ENCODE measurements around the gene SLC8A2. TPM values are rescaled to one million over a fixed set of nuclear protein-coding genes. Genes with fewer than 3 reads are reported as not detected.

SLC8A2 gene
- total and polyA plus RNA-seq, 2 of the 8 experiments (the other 6 are each of a cell fraction or from before 2014, with no cell fraction given), result 7.3 to 12.4 TPM

DNA sequence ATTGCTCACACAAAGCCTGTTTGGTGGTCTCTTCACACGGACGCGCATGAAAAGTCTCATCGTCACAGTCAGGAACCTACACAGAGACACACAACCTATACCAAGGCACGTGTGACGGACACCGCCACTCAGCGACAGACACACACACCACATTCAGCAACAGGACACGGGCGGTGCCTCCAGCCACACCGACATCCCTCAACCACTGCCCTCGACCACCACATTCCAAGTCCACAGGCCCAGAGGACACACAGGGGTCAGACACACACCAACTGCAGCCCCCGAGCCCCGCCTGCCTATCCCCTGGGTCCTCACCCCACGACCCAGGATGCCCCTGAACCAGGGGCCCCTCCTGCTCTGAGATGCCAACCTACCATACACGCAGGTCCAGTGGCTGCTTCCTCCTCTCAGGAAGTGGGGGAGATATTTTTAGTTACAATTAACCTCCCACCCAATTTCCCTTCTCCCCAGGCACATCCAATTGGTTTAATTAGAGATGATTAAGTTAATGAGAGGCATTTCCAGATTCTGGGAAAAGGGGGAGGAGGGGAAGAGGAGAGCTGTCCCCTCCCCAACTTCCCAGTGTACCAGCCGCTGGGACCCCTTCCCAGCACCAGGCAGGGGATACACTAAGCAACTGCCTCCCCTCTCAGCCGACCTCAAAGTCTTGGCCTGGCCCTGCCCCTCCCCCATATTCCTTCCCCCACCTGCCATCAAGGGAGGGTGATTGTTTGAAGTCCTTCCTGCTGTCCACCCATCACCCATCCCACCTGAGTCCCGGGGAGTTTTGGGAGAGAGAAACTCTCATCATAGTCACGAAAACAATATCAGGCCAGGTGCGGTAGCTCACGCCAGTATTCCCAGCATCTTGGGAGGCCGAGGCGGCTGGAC lies 72.7 kb downstream of the SLC8A2 start:
- Histone ChIP-seq H2BK20ac (ENCODE audit: low read length) (peak overlapping the region; percentile 51; the same call in 1 of the 2 replicates), H3K27me3 (replicated peaks in 1 of 4; ENCODE audit: control insufficient read depth in 3 of 4, extremely low read depth in 1 of 4, insufficient read depth in 3 of 4, low read length in 3 of 4) (no peaks in the 10 kb centered on the region), H3K27ac (ENCODE audit: low read depth, low read length) (peak overlapping the region; percentile 75), H3K79me2 (ENCODE audit: control insufficient read depth in 1 of 2, insufficient read depth in 2 of 2, low read length in 2 of 2) (no peaks in the 10 kb centered on the region), H2AK5ac (ENCODE audit: low read depth, low read length) (peak overlapping the region; percentile 100), H3K36me3 (ENCODE audit: control insufficient read depth in 2 of 4, insufficient read depth in 4 of 4, low read length in 3 of 4) (no peaks in the 10 kb centered on the region), H2BK12ac (ENCODE audit: low read depth, low read length) (peak overlapping the region; percentile 100), H3K56ac (replicated peaks; ENCODE audit: insufficient read length, low read depth, low read length) (no peak overlapping the region), H2BK5ac (ENCODE audit: low read depth, low read length) (peak overlapping the region; percentile 97), H3K4me3 (ENCODE audit: extremely low read depth in 1 of 4, insufficient read depth in 2 of 4, low read depth in 3 of 4, low read length in 4 of 4) (no peak overlapping the region; a peak in 1 of 8 replicates), H3K14ac (ENCODE audit: insufficient read length) (no peak overlapping the region), H3K9ac (replicated peaks in 1 of 4; ENCODE audit: extremely low read depth in 1 of 4, low read depth in 3 of 4, low read length in 3 of 4) (peak overlapping the region in 1 of 4 experiments; percentile 54; a peak in 1 of 7 replicates), H2AFZ (ENCODE audit: low read length) (peak overlapping the region; percentile 20; the same call in 1 of the 2 replicates), H4K20me1 (replicated peaks in 1 of 2; ENCODE audit: control insufficient read depth in 1 of 2, insufficient read depth in 2 of 2, low read length in 2 of 2) (no peaks in the 10 kb centered on the region), H2BK15ac (ENCODE audit: low read length) (peak overlapping the region; percentile 65; the same call in 1 of the 2 replicates), H3K23ac (ENCODE audit: insufficient read length) (no peak overlapping the region), H3K4me1 (replicated peaks in 1 of 4; ENCODE audit: control insufficient read depth in 3 of 4, insufficient read depth in 4 of 4, low read length in 3 of 4) (peaks cover 5 to 9% (median 8%) of the 10 kb centered on the region in 4 experiments), H4K91ac (replicated peaks; ENCODE audit: insufficient read length, low read length) (peak overlapping the region; percentile 100), H4K5ac (ENCODE audit: insufficient read length, low read depth, low read length) (no peak overlapping the region), H3K18ac (ENCODE audit: extremely low read depth, low read length) (peak overlapping the region; percentile 99), H3K4me2 (ENCODE audit: insufficient read depth in 1 of 2, low read depth in 2 of 2, low read length in 2 of 2) (peak overlapping the region; percentile 22 to 27), H3K79me1 (ENCODE audit: low read depth, low read length) (no peaks in the 10 kb centered on the region), H3K9me3 (ENCODE audit: insufficient read depth in 2 of 2, low read depth in 1 of 2, low read length in 1 of 2) (no peaks in the 10 kb centered on the region), H3K4ac (replicated peaks; ENCODE audit: insufficient read length, low read depth, low read length) (peak overlapping the region; percentile 100), H3K23me2 (ENCODE audit: low read depth, low read length) (no peaks in the 10 kb centered on the region; the same call in 1 of the 2 replicates), H4K8ac (ENCODE audit: extremely low read depth, insufficient read depth, low read length) (peak overlapping the region; percentile 66), H2BK120ac (replicated peaks; ENCODE audit: low read depth, low read length) (peak overlapping the region; percentile 92)
- DNase-seq (ENCODE audit: low read depth in 1 of 2, low spot score in 2 of 2) (no peak), FAIRE-seq (peak; percentile 79)
- 66% methylated on average over 24 of the region's 24 CpGs; no CpG with 5 or more reads in 1 of the 2 experiments for WGBS, 2 experiments (ENCODE audit: extremely low coverage in 1 of 2, insufficient coverage in 1 of 2, insufficient read length in 1 of 2, insufficient replicate concordance in 2 of 2, low coverage in 1 of 2, low lambda C conversion rate in 2 of 2, missing lambda C conversion rate in 1 of 2)
- ChIA-PET CTCF (ENCODE audit: partially characterized antibody) (interaction anchor here (1.3 to 4.3 kb wide), 3 partner anchors 8 to 118 kb away, joined by 3 to 32 read pairs (median 3); no protein-coding TSS in a partner anchor), POLR2A (ENCODE audit: partially characterized antibody) (interaction anchor here (0.6 to 2.8 kb wide), 5 partner anchors 7 to 765 kb away, joined by 3 to 9 read pairs (median 3); no protein-coding TSS in a partner anchor)
- TF ChIP-seq, protein P1, sequence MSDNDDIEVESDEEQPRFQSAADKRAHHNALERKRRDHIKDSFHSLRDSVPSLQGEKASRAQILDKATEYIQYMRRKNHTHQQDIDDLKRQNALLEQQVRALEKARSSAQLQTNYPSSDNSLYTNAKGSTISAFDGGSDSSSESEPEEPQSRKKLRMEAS (IDR thresholded peaks at IDR 0.05), result no peak
- TF ChIP-seq EGR1 (IDR thresholded peaks at IDR 0.05; ENCODE audit: borderline replicate concordance, low read depth, low read length) (no peak), PHF8 (conservative IDR thresholded peaks at IDR 0.05; ENCODE audit: low read depth, low read length) (no peak), NANOG (IDR thresholded peaks at IDR 0.05; ENCODE audit: insufficient read depth, low read depth, low read length, poor library complexity, severe bottlenecking) (no peak), CEBPB (IDR thresholded peaks at IDR 0.05; ENCODE audit: low read depth, low read length) (no peak), KDM4A (IDR thresholded peaks at IDR 0.05; ENCODE audit: low read depth, low read length, severe bottlenecking) (no peak), RXRA (IDR thresholded peaks at IDR 0.05; ENCODE audit: insufficient read depth, low read depth, low read length) (no peak), BCL11A (IDR thresholded peaks at IDR 0.05; ENCODE audit: low read depth in 2 of 2, low read length in 2 of 2) (no peak), SRF (IDR thresholded peaks at IDR 0.05; ENCODE audit: low read depth, low read length) (no peak)
